Activated T-helper 17 cell treated with anti-CD3 and anti-CD28 coated beads, Interleukin-2, amount 50 U/mL, for 72 hours (primary cell): ENCODE data around the gene WDSUB1. TPM values are rescaled to one million over a fixed set of nuclear protein-coding genes. Genes with fewer than 3 reads are reported as not detected.
A peak's percentile ranks its signal among the peaks of the same experiment; 100 is the strongest.

Experiments
- ATAC-seq: fragments of 150-1000 bp; cut with Tn5 transposase; replicated peaks from 2 replicates; pipeline ENCODE4 v1.10.0; 2021; ENCODE audit warnings: mild to moderate bottlenecking, moderate library complexity
- H3K27ac Mint-ChIP-seq: one replicate; pipeline ENCODE4 v1.8.0; 2022; ENCODE audit warnings: mixed read lengths
- H3K27me3 Mint-ChIP-seq: one replicate; pipeline ENCODE4 v1.8.0; 2022; ENCODE audit warnings: mixed read lengths
- H3K36me3 Mint-ChIP-seq: one replicate; pipeline ENCODE4 v1.8.0; 2022; ENCODE audit warnings: low read depth, mild to moderate bottlenecking, mixed read lengths
- H3K4me1 Mint-ChIP-seq: one replicate; pipeline ENCODE4 v1.8.0; 2022; ENCODE audit warnings: mixed read lengths
- H3K4me3 Mint-ChIP-seq: one replicate; pipeline ENCODE4 v1.8.0; 2022; ENCODE audit warnings: mild to moderate bottlenecking, mixed read lengths
- H3K9me3 Mint-ChIP-seq: one replicate; pipeline ENCODE4 v1.8.0; 2022; ENCODE audit warnings: mixed read lengths
- total RNA-seq, 2 donors: library from RNA; stranded (reverse); gene quantifications; one replicate each; pipeline ENCODE4 v1.2.3, GENCODE V29; 2022

The WDSUB1 gene
- total RNA-seq, 2 donors from 2014 or later: 7.6 to 7.8 TPM

DNA sequence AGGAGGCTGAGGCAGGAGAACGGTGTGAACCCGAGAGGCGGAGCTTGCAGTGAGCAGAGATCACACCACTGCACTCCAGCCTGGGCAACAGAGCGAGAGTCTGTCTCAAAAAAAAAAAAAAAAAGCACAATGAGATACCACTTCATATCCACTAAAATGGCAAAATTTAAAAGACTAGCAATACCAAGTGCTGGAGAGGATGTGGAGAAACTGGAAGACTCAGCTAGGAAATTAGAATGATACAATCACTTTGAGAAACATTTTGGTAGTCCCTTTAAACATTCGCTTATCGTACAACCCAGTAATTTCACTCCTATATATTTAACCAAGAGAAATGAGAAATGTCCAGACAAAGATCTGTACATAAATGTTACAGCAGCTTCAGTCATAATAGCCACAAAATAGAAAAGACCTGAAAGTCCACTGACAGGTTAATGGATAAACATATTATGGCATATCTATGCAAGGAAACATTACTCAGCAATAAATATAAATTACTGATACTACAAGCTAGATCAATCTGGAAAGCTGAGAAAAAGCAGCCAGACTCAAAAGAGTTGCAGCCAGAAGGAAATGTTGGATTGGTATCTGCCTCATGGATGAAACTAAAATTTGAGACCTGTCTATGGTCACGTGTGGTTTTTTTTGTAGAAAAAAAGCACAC is 40.0 kb downstream of the WDSUB1 start:
- ATAC-seq: no peak
- H3K36me3 Mint-ChIP-seq: peaks cover 54% of the 10 kb centered on the region
- no peak overlapping the region for H3K4me3 Mint-ChIP-seq
- H3K9me3 Mint-ChIP-seq: no peaks in the 10 kb centered on the region
- no peaks in the 10 kb centered on the region for H3K4me1 Mint-ChIP-seq
- H3K27me3 Mint-ChIP-seq: no peaks in the 10 kb centered on the region
- H3K27ac Mint-ChIP-seq: no peak overlapping the region

DNA sequence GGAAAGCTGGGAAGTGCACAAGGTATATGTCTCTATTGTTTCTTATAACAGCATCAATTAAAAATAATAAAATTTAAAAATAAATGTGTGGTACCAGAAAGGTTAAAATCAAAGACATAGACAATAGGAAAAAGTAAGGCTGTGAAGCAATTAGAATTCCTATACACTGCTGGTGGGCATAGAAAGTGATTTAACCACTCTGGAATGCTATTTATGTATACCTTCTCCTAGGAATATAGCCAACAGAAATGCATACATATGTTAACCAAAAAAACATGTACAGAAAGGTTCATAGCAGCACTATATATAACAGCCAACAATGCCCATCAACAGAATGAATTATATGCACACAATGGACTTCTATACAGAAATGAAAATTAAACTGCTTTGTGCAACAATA is 43.0 kb downstream of the WDSUB1 start:
- Mint-ChIP-seq H3K4me3 (no peak overlapping the region), H3K36me3 (peaks cover 74% of the 10 kb centered on the region), H3K9me3 (no peaks in the 10 kb centered on the region), H3K27ac (no peak overlapping the region), H3K4me1 (no peaks in the 10 kb centered on the region), H3K27me3 (no peaks in the 10 kb centered on the region)
- no peak for ATAC-seq

GRCh38 chr2:159234868-159235267 is 51.6 kb downstream of the WDSUB1 start:
- H3K4me1 Mint-ChIP-seq: no peaks in the 10 kb centered on the region
- H3K27me3 Mint-ChIP-seq: no peaks in the 10 kb centered on the region
- no peak overlapping the region for H3K27ac Mint-ChIP-seq
- H3K9me3 Mint-ChIP-seq: no peaks in the 10 kb centered on the region
- no peak for ATAC-seq
- no peak overlapping the region for H3K4me3 Mint-ChIP-seq
- peaks cover 37% of the 10 kb centered on the region for H3K36me3 Mint-ChIP-seq

GRCh38 chr2:159232456-159233170 is 53.9 kb downstream of the WDSUB1 start:
- no peak for ATAC-seq
- H3K4me3 Mint-ChIP-seq: no peak overlapping the region
- no peaks in the 10 kb centered on the region for H3K27me3 Mint-ChIP-seq
- no peak overlapping the region for H3K27ac Mint-ChIP-seq
- no peaks in the 10 kb centered on the region for H3K4me1 Mint-ChIP-seq
- H3K9me3 Mint-ChIP-seq: no peaks in the 10 kb centered on the region
- H3K36me3 Mint-ChIP-seq: peaks cover 18% of the 10 kb centered on the region

- no peak overlapping the region for H3K4me3 Mint-ChIP-seq
- H3K4me1 Mint-ChIP-seq: no peaks in the 10 kb centered on the region
- H3K9me3 Mint-ChIP-seq: no peaks in the 10 kb centered on the region
- H3K27ac Mint-ChIP-seq: no peak overlapping the region
- peaks cover 14% of the 10 kb centered on the region for H3K36me3 Mint-ChIP-seq
- ATAC-seq: no peak
- H3K27me3 Mint-ChIP-seq: no peaks in the 10 kb centered on the region
These were observed 56.2 kb downstream of the WDSUB1 start for GRCh38 chr2:159230145-159230877.

DNA sequence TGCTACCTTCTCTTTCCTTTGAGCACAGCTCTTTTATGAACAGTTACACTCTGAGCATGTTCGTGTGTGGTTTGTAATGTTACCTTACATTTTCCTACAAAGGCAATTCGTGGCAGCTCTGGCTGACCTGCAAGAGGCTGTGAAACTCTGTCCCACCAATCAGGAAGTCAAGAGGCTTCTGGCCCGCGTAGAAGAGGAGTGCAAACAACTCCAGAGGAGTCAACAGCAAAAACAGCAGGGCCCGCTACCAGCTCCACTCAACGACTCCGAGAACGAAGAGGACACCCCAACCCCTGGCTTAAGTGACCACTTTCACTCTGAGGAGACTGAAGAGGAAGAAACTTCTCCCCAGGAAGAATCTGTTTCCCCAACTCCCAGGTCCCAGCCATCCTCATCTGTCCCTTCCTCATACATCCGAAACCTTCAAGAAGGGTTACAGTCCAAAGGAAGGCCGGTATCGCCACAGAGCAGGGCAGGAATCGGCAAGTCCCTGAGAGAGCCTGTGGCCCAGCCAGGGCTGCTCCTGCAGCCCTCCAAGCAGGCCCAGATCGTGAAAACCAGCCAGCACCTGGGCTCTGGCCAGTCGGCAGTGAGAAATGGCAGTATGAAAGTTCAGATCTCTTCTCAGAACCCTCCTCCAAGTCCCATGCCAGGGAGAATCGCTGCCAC is 56.9 kb downstream of the WDSUB1 start:
- Mint-ChIP-seq H3K4me1 (no peaks in the 10 kb centered on the region), H3K27me3 (no peaks in the 10 kb centered on the region), H3K9me3 (no peaks in the 10 kb centered on the region), H3K27ac (no peak overlapping the region), H3K4me3 (no peak overlapping the region), H3K36me3 (peaks cover 9% of the 10 kb centered on the region)
- ATAC-seq: no peak

DNA sequence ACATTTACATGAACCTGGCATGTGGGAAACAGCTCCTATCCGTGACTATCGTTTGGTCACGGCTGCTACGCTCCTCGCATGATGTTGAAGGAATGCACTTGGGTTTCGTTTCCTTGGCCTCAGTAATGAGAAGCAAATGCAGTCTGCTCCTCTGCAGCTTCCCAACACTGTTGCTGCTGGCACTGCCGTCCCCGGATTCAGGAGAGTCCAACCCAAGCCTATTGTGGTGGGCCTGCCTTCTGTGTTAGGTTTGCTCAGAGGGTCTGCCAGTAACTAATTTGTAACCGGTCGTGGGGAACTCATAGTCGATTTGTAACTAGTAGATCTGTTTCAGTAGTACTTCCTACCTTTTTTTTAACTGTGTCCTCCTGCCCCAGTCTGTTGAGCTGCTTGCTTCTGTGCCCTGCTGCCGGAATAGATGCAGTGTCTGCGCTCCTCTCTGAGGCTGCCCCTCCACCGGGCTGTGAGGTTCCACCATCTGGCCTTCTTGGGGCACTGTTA is 58.4 kb downstream of the WDSUB1 start:
- peaks cover 5% of the 10 kb centered on the region for H3K4me1 Mint-ChIP-seq
- no peaks in the 10 kb centered on the region for H3K9me3 Mint-ChIP-seq
- H3K36me3 Mint-ChIP-seq: peaks cover 3% of the 10 kb centered on the region
- H3K27me3 Mint-ChIP-seq: no peaks in the 10 kb centered on the region
- no peak overlapping the region for H3K4me3 Mint-ChIP-seq
- H3K27ac Mint-ChIP-seq: peak overlapping the region; percentile 63
- no peak for ATAC-seq

DNA sequence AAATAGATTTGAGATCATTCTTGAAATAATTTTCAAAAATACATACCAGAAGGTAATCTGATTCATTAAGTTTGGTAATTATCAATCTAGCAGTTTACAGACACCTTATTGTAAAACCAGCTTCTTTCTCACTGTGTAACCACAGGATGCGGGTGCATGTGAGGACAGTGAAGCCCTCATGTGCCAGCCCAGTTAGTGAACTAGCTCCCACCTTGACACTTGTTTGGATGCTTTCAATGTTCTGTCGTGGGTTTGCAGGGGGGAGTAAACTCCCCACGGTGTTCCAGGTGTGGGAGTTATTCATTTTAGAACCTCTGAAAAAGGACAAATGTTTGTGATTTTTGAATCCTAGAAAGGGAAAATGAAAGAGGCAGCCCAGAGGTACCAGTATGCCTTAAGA is 59.0 kb downstream of the WDSUB1 start:
- Mint-ChIP-seq H3K4me1 (peaks cover 5% of the 10 kb centered on the region), H3K27ac (no peak overlapping the region), H3K9me3 (no peaks in the 10 kb centered on the region), H3K36me3 (no peaks in the 10 kb centered on the region), H3K27me3 (no peaks in the 10 kb centered on the region), H3K4me3 (no peak overlapping the region)
- no peak for ATAC-seq

GRCh38 chr2:159226608-159227385 is 59.7 kb downstream of the WDSUB1 start:
- no peaks in the 10 kb centered on the region for H3K9me3 Mint-ChIP-seq
- no peaks in the 10 kb centered on the region for H3K36me3 Mint-ChIP-seq
- H3K4me1 Mint-ChIP-seq: peaks cover 5% of the 10 kb centered on the region
- no peaks in the 10 kb centered on the region for H3K27me3 Mint-ChIP-seq
- ATAC-seq: no peak
- H3K27ac Mint-ChIP-seq: no peak overlapping the region
- no peak overlapping the region for H3K4me3 Mint-ChIP-seq

DNA sequence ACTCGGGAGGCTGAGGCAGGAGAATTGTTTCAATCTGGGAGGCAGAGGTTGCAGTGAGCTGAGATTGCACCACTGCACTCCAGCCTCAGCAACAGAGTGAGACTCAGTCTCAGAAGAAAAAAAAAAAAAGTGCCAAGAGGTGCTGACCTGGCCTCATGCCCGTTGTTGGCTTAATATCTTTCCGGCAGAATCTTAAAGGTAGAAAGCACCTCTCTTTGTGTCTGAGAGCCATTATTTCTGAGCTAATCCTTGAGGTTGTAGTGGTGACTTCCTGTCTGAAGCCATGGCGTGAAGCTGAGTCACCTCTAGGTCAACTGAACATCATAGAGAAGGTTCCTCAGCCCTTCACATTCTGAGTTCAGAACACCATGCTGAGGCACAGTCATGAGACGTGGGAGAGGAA is 60.4 kb downstream of the WDSUB1 start:
- Mint-ChIP-seq H3K4me1 (peaks cover 5% of the 10 kb centered on the region), H3K27ac (peak overlapping the region; percentile 19), H3K27me3 (no peaks in the 10 kb centered on the region), H3K4me3 (no peak overlapping the region), H3K36me3 (no peaks in the 10 kb centered on the region), H3K9me3 (no peaks in the 10 kb centered on the region)
- peak; percentile 98 for ATAC-seq

- Mint-ChIP-seq H3K27me3 (no peaks in the 10 kb centered on the region), H3K36me3 (no peaks in the 10 kb centered on the region), H3K4me1 (peaks cover 5% of the 10 kb centered on the region), H3K4me3 (no peak overlapping the region), H3K9me3 (no peaks in the 10 kb centered on the region), H3K27ac (no peak overlapping the region)
- ATAC-seq: no peak
These were observed 61.2 kb downstream of the WDSUB1 start for GRCh38 chr2:159225025-159226016.

DNA sequence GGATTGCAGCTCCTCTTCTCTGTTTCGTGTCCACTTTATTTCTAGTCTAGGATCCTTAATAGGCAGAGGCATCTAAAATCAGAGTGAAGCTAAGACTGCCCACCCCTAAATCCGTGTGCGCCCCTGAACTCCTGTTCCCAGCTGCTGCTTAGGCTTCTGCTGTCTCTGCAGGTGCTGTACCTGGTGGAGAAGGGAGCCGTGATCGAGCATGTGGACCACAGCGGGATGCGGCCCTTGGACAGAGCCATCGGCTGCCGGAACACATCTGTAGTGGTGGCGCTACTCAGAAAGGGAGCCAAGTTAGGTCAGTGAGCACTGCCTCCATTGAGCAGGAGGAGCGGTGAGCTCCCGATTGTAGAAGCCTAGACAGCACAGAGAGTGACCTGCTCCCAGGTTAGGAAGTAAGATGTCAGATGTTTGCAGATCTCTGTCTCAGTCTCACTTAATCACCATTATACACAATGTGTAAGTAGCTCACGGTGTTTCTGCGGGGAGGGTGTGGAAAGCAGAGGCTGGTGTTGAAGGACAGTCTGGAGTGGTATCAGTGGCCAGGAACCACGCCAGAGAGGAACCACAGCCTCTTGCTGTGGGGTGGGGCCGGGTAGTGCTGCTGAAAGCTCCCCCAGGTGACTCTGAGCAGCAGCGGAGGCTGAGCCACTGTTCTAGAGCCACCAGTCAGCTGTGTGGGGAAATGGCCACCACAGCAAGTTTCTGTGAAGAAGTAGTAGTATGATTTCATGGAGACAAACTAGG is 62.3 kb downstream of the WDSUB1 start:
- Mint-ChIP-seq H3K9me3 (no peaks in the 10 kb centered on the region), H3K36me3 (no peaks in the 10 kb centered on the region), H3K27me3 (no peaks in the 10 kb centered on the region), H3K27ac (no peak overlapping the region), H3K4me3 (no peak overlapping the region), H3K4me1 (peaks cover 5% of the 10 kb centered on the region)
- no peak for ATAC-seq
